Natural killer cell (primary cell): Measurements from ENCODE around the gene SAMD14. TPM values are rescaled to one million over a fixed set of nuclear protein-coding genes. Genes with fewer than 3 reads are reported as not detected.

Experiments used
- ATAC-seq, 3 donors: fragments of 150-1000 bp in 2 of 3; fragments of 200-7000 bp in 1 of 3; cut with Tn5 transposase; 1 replicate in 1 of 3; 2 replicates in 2 of 3; pipeline ENCODE4 v1.10.0; 2021; ENCODE audit warnings: mild to moderate bottlenecking in 2 of 3, moderate library complexity in 2 of 3
- DNase-seq, 2 donors: peaks; one replicate each; pipeline versions ENCODE4 v3.0.0 to v3.0.0-alpha.2; 2013 to 2021; ENCODE audit warnings: mixed read lengths in 1 of 2
- H3K27ac ChIP-seq: one replicate; pipeline ENCODE4 v1.5.1; 2013; ENCODE audit warnings: mild to moderate bottlenecking, low read length
- H3K27me3 ChIP-seq: one replicate; pipeline ENCODE4 v1.6.1; 2013; ENCODE audit warnings: low read length; ENCODE audit not compliant: control insufficient read depth, insufficient read depth
- H3K36me3 ChIP-seq: one replicate; pipeline ENCODE4 v1.6.1; 2013; ENCODE audit warnings: low read length; ENCODE audit not compliant: control insufficient read depth, insufficient read depth
- H3K4me1 ChIP-seq: one replicate; pipeline ENCODE4 v1.6.1; 2013; ENCODE audit warnings: low read length; ENCODE audit not compliant: control insufficient read depth, insufficient read depth
- H3K4me3 ChIP-seq: one replicate; pipeline ENCODE4 v1.5.1; 2013; ENCODE audit warnings: low read length
- H3K9me3 ChIP-seq: one replicate; pipeline ENCODE4 v1.6.1; 2013; ENCODE audit warnings: low read length; ENCODE audit not compliant: control insufficient read depth, insufficient read depth
- H3K27ac Mint-ChIP-seq, 2 donors: one replicate each; pipeline ENCODE4 v1.8.0; 2022; ENCODE audit warnings: mild to moderate bottlenecking in 2 of 2, mixed read lengths in 2 of 2, moderate library complexity in 1 of 2
- H3K27me3 Mint-ChIP-seq, 2 donors: one replicate each; pipeline ENCODE4 v1.8.0; 2022; ENCODE audit warnings: low read depth in 2 of 2, mixed read lengths in 2 of 2
- H3K36me3 Mint-ChIP-seq: one replicate; pipeline ENCODE4 v1.8.0; 2022; ENCODE audit warnings: mixed read lengths
- H3K4me1 Mint-ChIP-seq, 2 donors: one replicate each; pipeline ENCODE4 v1.8.0; 2022; ENCODE audit warnings: mixed read lengths in 2 of 2
- H3K4me3 Mint-ChIP-seq: one replicate; pipeline ENCODE4 v1.8.0; 2022; ENCODE audit warnings: mild to moderate bottlenecking, moderate library complexity, mixed read lengths
- H3K9me3 Mint-ChIP-seq, 2 donors: one replicate each; pipeline ENCODE4 v1.8.0; 2022; ENCODE audit warnings: mixed read lengths in 2 of 2
- WGBS: methylation state at CpG from one replicate; pipeline ENCODE4 v1.1.7; 2013; ENCODE audit warnings: missing lambda C conversion rate; ENCODE audit not compliant: insufficient coverage; 5-methylcytosine and 5-hydroxymethylcytosine counted together
- intact Hi-C: fragments of 100-400 bp; cut with micrococcal nuclease; formaldehyde crosslinking; loops from one replicate; pipeline ENCODE4 v1.14.2; 2022
- total RNA-seq, 4 donors: library from RNA; stranded (reverse); fragments of 120-200 nt in 1 of 4; gene quantifications; one replicate each; pipeline versions ENCODE4 v1.2.3 to v1.2.4, GENCODE V29; 2013 to 2022
- TF ChIP-seq, protein P1 (sequence below): fragments of 200-600 bp; IDR thresholded peaks from one replicate; pipeline ENCODE4 v1.8.0; 2022; ENCODE audit warnings: antibody characterized with exemption

SAMD14 gene
- total RNA-seq, 3 donors from 2014 or later (not counting 1 experiment from before 2014, with no cell fraction given): 1.1 to 2.1 (median 1.5) TPM

DNA sequence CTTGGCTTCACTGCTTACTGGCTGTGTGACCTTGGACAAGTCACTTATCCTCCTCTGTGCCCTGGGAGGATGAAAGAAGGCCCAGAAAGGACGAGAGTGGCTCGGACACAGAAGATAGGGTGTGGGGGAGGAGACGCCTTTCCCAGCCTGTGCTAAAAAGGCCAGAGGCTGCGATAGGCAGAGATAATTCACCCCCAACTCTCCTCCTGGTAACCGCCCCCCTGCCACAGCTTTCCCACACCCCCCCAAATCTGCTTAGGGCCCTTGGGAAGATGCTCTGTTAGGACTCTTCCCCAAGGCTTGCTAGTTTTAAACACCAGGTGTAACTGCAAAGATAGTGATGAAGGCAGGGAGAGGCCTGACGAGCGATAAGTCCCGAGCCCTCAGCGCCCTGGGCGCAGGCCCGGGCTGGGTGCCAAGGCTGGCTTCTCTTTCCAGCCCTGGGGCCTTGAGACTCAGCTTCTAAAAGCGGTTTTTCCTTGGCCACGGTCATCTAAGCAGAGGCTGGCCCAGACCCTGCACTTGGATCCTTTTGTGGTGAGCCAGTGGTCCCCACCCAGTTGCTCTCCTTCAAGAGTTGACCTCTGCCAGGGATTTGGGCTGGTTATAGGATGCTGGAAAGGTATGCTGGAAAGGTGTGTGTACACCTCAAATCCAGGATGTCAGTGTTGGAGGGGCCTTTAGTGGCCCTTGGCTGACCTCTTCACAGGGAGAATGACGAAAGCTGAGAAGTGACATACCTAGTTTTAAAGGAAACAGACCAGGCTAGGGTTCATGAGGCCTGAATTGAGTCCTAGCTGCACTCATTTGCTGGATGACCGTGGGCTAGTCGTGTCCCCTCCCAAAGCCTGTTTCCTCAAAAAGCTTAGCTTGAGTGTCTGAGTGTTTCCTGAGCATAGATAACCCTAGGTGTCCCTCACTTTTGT, 24.0 kb upstream of the SAMD14 start:
- Mint-ChIP-seq H3K27me3 (no peaks in the 10 kb centered on the region), H3K4me3 (peak overlapping the region; percentile 6), H3K9me3 (no peaks in the 10 kb centered on the region), H3K36me3 (no peaks in the 10 kb centered on the region), H3K27ac (peak overlapping the region in 1 of 2 donors; percentile 86), H3K4me1 (peaks cover 13 to 25% of the 10 kb centered on the region in 2 donors)
- no peaks in the 10 kb centered on the region for H3K9me3 ChIP-seq
- intact Hi-C loops: loop anchor here (5.0 kb wide), 1 partner anchor 57 kb away; the partner anchor contains the start of gene PDK2
- no peaks in the 10 kb centered on the region for H3K36me3 ChIP-seq
- no peaks in the 10 kb centered on the region for H3K27me3 ChIP-seq
- DNase-seq: no peak
- WGBS: 78% methylated on average over 13 of the region's 16 CpGs
- no peak overlapping the region for H3K27ac ChIP-seq
- peaks cover 35% of the 10 kb centered on the region for H3K4me1 ChIP-seq
- ATAC-seq: no peak
- TF ChIP-seq, protein P1, sequence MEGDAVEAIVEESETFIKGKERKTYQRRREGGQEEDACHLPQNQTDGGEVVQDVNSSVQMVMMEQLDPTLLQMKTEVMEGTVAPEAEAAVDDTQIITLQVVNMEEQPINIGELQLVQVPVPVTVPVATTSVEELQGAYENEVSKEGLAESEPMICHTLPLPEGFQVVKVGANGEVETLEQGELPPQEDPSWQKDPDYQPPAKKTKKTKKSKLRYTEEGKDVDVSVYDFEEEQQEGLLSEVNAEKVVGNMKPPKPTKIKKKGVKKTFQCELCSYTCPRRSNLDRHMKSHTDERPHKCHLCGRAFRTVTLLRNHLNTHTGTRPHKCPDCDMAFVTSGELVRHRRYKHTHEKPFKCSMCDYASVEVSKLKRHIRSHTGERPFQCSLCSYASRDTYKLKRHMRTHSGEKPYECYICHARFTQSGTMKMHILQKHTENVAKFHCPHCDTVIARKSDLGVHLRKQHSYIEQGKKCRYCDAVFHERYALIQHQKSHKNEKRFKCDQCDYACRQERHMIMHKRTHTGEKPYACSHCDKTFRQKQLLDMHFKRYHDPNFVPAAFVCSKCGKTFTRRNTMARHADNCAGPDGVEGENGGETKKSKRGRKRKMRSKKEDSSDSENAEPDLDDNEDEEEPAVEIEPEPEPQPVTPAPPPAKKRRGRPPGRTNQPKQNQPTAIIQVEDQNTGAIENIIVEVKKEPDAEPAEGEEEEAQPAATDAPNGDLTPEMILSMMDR: no peak
- no peak overlapping the region for H3K4me3 ChIP-seq

DNA sequence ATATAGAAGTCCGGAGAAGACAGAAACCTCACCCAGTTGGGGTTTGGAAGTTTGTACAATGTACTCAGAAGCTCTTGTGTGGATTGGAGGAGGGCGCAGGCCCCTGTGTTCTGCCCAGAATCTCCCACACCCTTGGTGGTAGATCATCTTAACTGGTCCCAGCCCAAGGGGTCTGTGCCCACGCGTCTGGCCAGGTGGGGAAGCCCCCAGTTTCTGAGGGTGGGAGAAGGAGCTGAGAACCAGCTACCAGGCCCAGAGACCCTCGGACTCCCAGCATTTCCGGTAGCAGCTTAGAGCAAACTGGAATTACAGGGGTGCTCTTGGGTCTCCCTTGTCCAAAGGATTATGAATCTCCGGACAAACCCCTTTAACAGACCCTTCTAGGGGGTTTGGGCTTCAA, 22.8 kb upstream of the SAMD14 start:
- intact Hi-C loops: loop anchor here (5.0 kb wide), 1 partner anchor 55 kb away; the partner anchor contains the start of gene PDK2
- Mint-ChIP-seq H3K4me3 (no peak overlapping the region), H3K27ac (peak overlapping the region in 1 of 2 donors; percentile 86), H3K4me1 (peaks cover 14 to 25% of the 10 kb centered on the region in 2 donors), H3K36me3 (no peaks in the 10 kb centered on the region), H3K9me3 (no peaks in the 10 kb centered on the region), H3K27me3 (no peaks in the 10 kb centered on the region)
- TF ChIP-seq, protein P1: no peak
- H3K27ac ChIP-seq: peak overlapping the region; percentile 70
- WGBS: 91% methylated on average over 6 of the region's 7 CpGs
- H3K9me3 ChIP-seq: no peaks in the 10 kb centered on the region
- ATAC-seq: no peak
- H3K4me3 ChIP-seq: no peak overlapping the region
- no peak for DNase-seq
- H3K36me3 ChIP-seq: no peaks in the 10 kb centered on the region
- no peaks in the 10 kb centered on the region for H3K27me3 ChIP-seq
- peaks cover 40% of the 10 kb centered on the region for H3K4me1 ChIP-seq

DNA sequence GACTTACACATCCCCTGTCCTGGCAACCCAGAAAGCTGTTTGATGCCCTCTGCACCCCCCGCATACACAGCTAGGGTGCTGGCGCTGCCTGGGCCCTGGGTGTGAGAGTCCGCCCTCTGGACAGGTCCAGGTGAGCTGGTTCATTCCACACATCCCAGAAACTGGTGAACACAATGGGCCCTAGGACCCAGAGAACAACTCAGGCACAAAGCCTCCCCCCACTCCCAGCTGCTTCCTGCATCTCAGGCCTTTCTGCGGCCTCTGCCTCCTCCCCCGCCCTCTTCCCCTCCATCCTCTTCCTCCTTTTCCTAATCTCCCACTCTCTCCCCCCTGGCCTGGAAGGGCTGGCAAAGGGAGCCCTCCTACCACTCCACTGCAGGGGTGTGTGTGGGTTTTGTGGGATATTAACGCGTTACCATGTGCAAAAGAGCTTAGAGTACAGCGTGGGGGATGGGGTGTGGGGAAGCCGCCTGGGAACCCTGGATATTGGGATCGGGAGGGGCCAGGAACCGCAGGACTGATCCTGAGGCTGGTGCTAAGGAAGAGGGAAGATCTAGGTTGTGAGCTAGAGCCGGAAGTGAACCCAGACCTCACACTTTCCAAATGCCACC, 22.1 kb upstream of the SAMD14 start:
- peaks cover 21 to 32% of the 10 kb centered on the region in 2 donors for H3K4me1 Mint-ChIP-seq
- peak overlapping the region; percentile 70 for H3K27ac ChIP-seq
- H3K36me3 Mint-ChIP-seq: no peaks in the 10 kb centered on the region
- H3K36me3 ChIP-seq: no peaks in the 10 kb centered on the region
- 2% methylated on average over 10 of the region's 12 CpGs for WGBS
- no peaks in the 10 kb centered on the region for H3K9me3 ChIP-seq
- H3K9me3 Mint-ChIP-seq: no peaks in the 10 kb centered on the region
- intact Hi-C loops: loop anchor here (5.0 kb wide), 1 partner anchor 55 kb away; the partner anchor contains the start of gene PDK2
- TF ChIP-seq, protein P1: no peak
- no peaks in the 10 kb centered on the region for H3K27me3 ChIP-seq
- ATAC-seq (peak; percentile 24 to 39 (median 25)), DNase-seq (peak; percentile 43 to 69)
- no peaks in the 10 kb centered on the region for H3K27me3 Mint-ChIP-seq
- H3K4me3 ChIP-seq: peak overlapping the region; percentile 73
- H3K27ac Mint-ChIP-seq: peak overlapping the region; percentile 70 to 86
- H3K4me1 ChIP-seq: peaks cover 47% of the 10 kb centered on the region
- peak overlapping the region; percentile 85 for H3K4me3 Mint-ChIP-seq
